Breast epithelium (tissue), 4 donors: ENCODE results near the gene RUSC2. TPM values are rescaled to one million over a fixed set of nuclear protein-coding genes. Genes with fewer than 3 reads are reported as not detected.

Source experiments
- DNase-seq, 2 donors: peaks; one replicate each; pipeline ENCODE4 v3.0.0-alpha.2; 2019; ENCODE audit warnings: low spot score in 2 of 2
- H3K27ac ChIP-seq, 2 donors: fragments of 200-600 bp; sonication (generic) in 1 of 2; one replicate each; pipeline ENCODE4 v1.5.1; 2016 to 2019; ENCODE audit warnings: mild to moderate bottlenecking in 1 of 2
- H3K27me3 ChIP-seq, 2 donors: fragments of 200-600 bp; sonication (generic) in 1 of 2; one replicate each; pipeline versions ENCODE4 v1.5.1 to v1.6.0; 2017 to 2019; ENCODE audit warnings: control low read depth in 1 of 2, mild to moderate bottlenecking in 1 of 2
- H3K36me3 ChIP-seq: fragments of 200-600 bp; one replicate; pipeline ENCODE4 v1.5.1; 2019
- H3K4me1 ChIP-seq, 2 donors: fragments of 200-600 bp; sonication (generic); one replicate each; pipeline ENCODE4 v1.5.1; 2016 to 2019; ENCODE audit warnings: control low read depth in 1 of 2
- H3K4me3 ChIP-seq, 3 donors: fragments of 200-600 bp; sonication (generic); 1 replicate in 2 of 3; 2 replicates in 1 of 3; pipeline ENCODE4 v1.5.1; 2016 to 2019; ENCODE audit warnings: mild to moderate bottlenecking in 3 of 3, moderate library complexity in 2 of 3
- H3K9me3 ChIP-seq, 2 donors: fragments of 200-600 bp; sonication (generic) in 1 of 2; one replicate each; pipeline ENCODE4 v1.5.1; 2016 to 2019; ENCODE audit warnings: control low read depth in 1 of 2
- CTCF ChIP-seq, 3 donors: fragments of 450-650 bp; IDR thresholded peaks; one replicate each; pipeline ENCODE4 v1.5.1; 2016 to 2017; ENCODE audit warnings: antibody characterized with exemption in 3 of 3, mild to moderate bottlenecking in 3 of 3, moderate library complexity in 3 of 3
- POLR2A ChIP-seq: fragments of 450-650 bp; IDR thresholded peaks from one replicate; pipeline ENCODE4 v1.6.1; 2016; ENCODE audit warnings: antibody characterized with exemption, mild to moderate bottlenecking, moderate library complexity
- POLR2AphosphoS5 ChIP-seq, 3 donors: sonication (generic); formaldehyde crosslinking; IDR thresholded peaks; one replicate each; pipeline ENCODE4 v1.6.1; 2017; ENCODE audit warnings: antibody characterized with exemption in 3 of 3
- intact Hi-C: fragments of 100-400 bp; cut with DNase I; formaldehyde crosslinking; loops from one replicate; pipeline ENCODE4 v1.15.1; 2023; ENCODE audit warnings: low total_unique reads
- total RNA-seq, 3 donors: library from RNA; depleted of rRNA; stranded (reverse); fragments of >200 nt; gene quantifications; one replicate each; pipeline ENCODE4 v1.1.0, GENCODE V29; 2016

RUSC2 gene
- total RNA-seq, 3 donors from 2014 or later = 17.0 to 17.1 (median 17.1) TPM

GRCh38 chr9:35511453-35511852 lies 21.5 kb downstream of the RUSC2 start:
- peak overlapping the region; percentile 85 to 88 for H3K27ac ChIP-seq

GRCh38 chr9:35515766-35516165 lies 25.9 kb downstream of the RUSC2 start:
- no peak overlapping the region for H3K4me3 ChIP-seq
- no peaks in the 10 kb centered on the region for H3K27me3 ChIP-seq
- H3K27ac ChIP-seq = peak overlapping the region; percentile 93 to 95
- intact Hi-C loops = no loop called here
- peaks cover 12 to 47% of the 10 kb centered on the region in 2 donors for H3K4me1 ChIP-seq
- no peaks in the 10 kb centered on the region for H3K36me3 ChIP-seq
- DNase-seq = no peak
- no peaks in the 10 kb centered on the region for H3K9me3 ChIP-seq
- TF ChIP-seq CTCF (IDR thresholded peaks at IDR 0.05) (no peak), POLR2A (no peak), POLR2AphosphoS5 (IDR thresholded peaks at IDR 0.05) (peak in 1 of 3 donors; percentile 30)

More at GRCh38 chr9:35511453-35511852, 21.5 kb downstream of the RUSC2 start:
- TF ChIP-seq CTCF (IDR thresholded peaks at IDR 0.05) (no peak), POLR2A (no peak), POLR2AphosphoS5 (IDR thresholded peaks at IDR 0.05) (no peak)
- Histone ChIP-seq H3K36me3 (no peaks in the 10 kb centered on the region), H3K4me3 (no peak overlapping the region), H3K9me3 (no peaks in the 10 kb centered on the region), H3K27me3 (no peaks in the 10 kb centered on the region), H3K4me1 (peaks cover 0 to 13% of the 10 kb centered on the region in 2 donors)
- intact Hi-C loops = no loop called here
- no peak for DNase-seq

GRCh38 chr9:35516479-35516878 lies 26.6 kb downstream of the RUSC2 start:
- H3K36me3 ChIP-seq = no peaks in the 10 kb centered on the region
- no peak for DNase-seq
- intact Hi-C loops = no loop called here
- H3K27ac ChIP-seq = peak overlapping the region; percentile 93 to 95
- H3K4me1 ChIP-seq = peaks cover 12 to 48% of the 10 kb centered on the region in 2 donors
- H3K4me3 ChIP-seq = no peak overlapping the region
- no peak for TF ChIP-seq POLR2AphosphoS5 (IDR thresholded peaks at IDR 0.05)
- TF ChIP-seq POLR2A = no peak
- no peak for TF ChIP-seq CTCF (IDR thresholded peaks at IDR 0.05)
- H3K9me3 ChIP-seq = no peaks in the 10 kb centered on the region
- H3K27me3 ChIP-seq = no peaks in the 10 kb centered on the region

GRCh38 chr9:35517131-35517530 lies 27.2 kb downstream of the RUSC2 start:
- Histone ChIP-seq H3K27ac (peak overlapping the region; percentile 93 to 95), H3K9me3 (no peaks in the 10 kb centered on the region), H3K27me3 (no peaks in the 10 kb centered on the region), H3K4me3 (no peak overlapping the region), H3K4me1 (peaks cover 12 to 52% of the 10 kb centered on the region in 2 donors), H3K36me3 (no peaks in the 10 kb centered on the region)
- intact Hi-C loops = no loop called here
- DNase-seq = no peak
- no peak for TF ChIP-seq POLR2AphosphoS5 (IDR thresholded peaks at IDR 0.05)
- TF ChIP-seq CTCF (IDR thresholded peaks at IDR 0.05) = no peak
- no peak for TF ChIP-seq POLR2A

- H3K27ac ChIP-seq = peak overlapping the region; percentile 93 to 95
- no peak for TF ChIP-seq CTCF (IDR thresholded peaks at IDR 0.05)
- no peak for TF ChIP-seq POLR2AphosphoS5 (IDR thresholded peaks at IDR 0.05)
- TF ChIP-seq POLR2A = no peak
- no peaks in the 10 kb centered on the region for H3K36me3 ChIP-seq
- H3K4me1 ChIP-seq = peaks cover 12 to 55% of the 10 kb centered on the region in 2 donors
- peak in 1 of 2 donors; percentile 45 for DNase-seq
- no peaks in the 10 kb centered on the region for H3K9me3 ChIP-seq
- H3K4me3 ChIP-seq = no peak overlapping the region
- H3K27me3 ChIP-seq = no peaks in the 10 kb centered on the region
- intact Hi-C loops = no loop called here
Observed at GRCh38 chr9:35517552-35518224, 27.8 kb downstream of the RUSC2 start.
